Osteocyte (in vitro differentiated cells): ENCODE results near the gene HAPSTR1. TPM values are rescaled to one million over a fixed set of nuclear protein-coding genes. Genes with fewer than 3 reads are reported as not detected.
"Not testable (repeated sequence)": the region's sequence is repeated elsewhere in the genome, so short reads cannot be mapped to it uniquely, and the experiment has no call there.

Source experiments
- DNase-seq: peaks from one replicate; pipeline ENCODE4 v3.0.0; 2021; ENCODE audit warnings: mixed read lengths; ENCODE audit not compliant: unreplicated experiment; ENCODE audit errors: extremely low spot score
- H3K27ac Mint-ChIP-seq: one replicate; pipeline ENCODE4 v1.8.0; 2021; ENCODE audit warnings: mild to moderate bottlenecking, mixed read lengths; ENCODE audit not compliant: unreplicated experiment
- H3K27me3 Mint-ChIP-seq: one replicate; pipeline ENCODE4 v1.8.0; 2021; ENCODE audit warnings: mixed read lengths; ENCODE audit not compliant: unreplicated experiment
- H3K36me3 Mint-ChIP-seq: one replicate; pipeline ENCODE4 v1.8.0; 2021; ENCODE audit warnings: mixed read lengths; ENCODE audit not compliant: unreplicated experiment
- H3K4me1 Mint-ChIP-seq: one replicate; pipeline ENCODE4 v1.8.0; 2021; ENCODE audit warnings: mixed read lengths; ENCODE audit not compliant: unreplicated experiment
- H3K4me3 Mint-ChIP-seq: one replicate; pipeline ENCODE4 v1.8.0; 2021; ENCODE audit warnings: mild to moderate bottlenecking, moderate library complexity, mixed read lengths; ENCODE audit not compliant: unreplicated experiment
- H3K9me3 Mint-ChIP-seq: one replicate; pipeline ENCODE4 v1.8.0; 2021; ENCODE audit warnings: mixed read lengths; ENCODE audit not compliant: unreplicated experiment
- long read RNA-seq: library from polyadenylated mRNA; unstranded; transcript quantifications from one replicate; pipeline ENCODE4 v2.0.0, GENCODE V29; 2021
- total RNA-seq: library from RNA; stranded (reverse); gene quantifications from 2 replicates; pipeline ENCODE4 v1.2.1, GENCODE V29; 2021
- TF ChIP-seq, protein P1 (sequence below): fragments of 200-600 bp; sonication (generic); IDR thresholded peaks from 2 replicates; pipeline ENCODE4 v1.5.0; 2021; ENCODE audit warnings: antibody characterized with exemption, mild to moderate bottlenecking, moderate library complexity

Gene HAPSTR1, protein sequence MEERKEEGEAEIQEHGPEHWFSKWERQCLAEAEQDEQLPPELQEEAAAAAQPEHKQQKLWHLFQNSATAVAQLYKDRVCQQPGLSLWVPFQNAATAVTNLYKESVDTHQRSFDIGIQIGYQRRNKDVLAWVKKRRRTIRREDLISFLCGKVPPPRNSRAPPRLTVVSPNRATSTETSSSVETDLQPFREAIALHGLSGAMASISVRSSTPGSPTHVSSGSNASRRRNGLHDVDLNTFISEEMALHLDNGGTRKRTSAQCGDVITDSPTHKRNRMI
- 73.4 and 80.2 TPM in 2 replicates for total RNA-seq
- long read RNA-seq, full-length matches to known transcripts: 1 of 13 reads
- long read RNA-seq, partial matches to known transcripts: 10 of 13 reads
- long read RNA-seq, other reads (novel, unspliced or antisense): 2 of 13 reads

DNA sequence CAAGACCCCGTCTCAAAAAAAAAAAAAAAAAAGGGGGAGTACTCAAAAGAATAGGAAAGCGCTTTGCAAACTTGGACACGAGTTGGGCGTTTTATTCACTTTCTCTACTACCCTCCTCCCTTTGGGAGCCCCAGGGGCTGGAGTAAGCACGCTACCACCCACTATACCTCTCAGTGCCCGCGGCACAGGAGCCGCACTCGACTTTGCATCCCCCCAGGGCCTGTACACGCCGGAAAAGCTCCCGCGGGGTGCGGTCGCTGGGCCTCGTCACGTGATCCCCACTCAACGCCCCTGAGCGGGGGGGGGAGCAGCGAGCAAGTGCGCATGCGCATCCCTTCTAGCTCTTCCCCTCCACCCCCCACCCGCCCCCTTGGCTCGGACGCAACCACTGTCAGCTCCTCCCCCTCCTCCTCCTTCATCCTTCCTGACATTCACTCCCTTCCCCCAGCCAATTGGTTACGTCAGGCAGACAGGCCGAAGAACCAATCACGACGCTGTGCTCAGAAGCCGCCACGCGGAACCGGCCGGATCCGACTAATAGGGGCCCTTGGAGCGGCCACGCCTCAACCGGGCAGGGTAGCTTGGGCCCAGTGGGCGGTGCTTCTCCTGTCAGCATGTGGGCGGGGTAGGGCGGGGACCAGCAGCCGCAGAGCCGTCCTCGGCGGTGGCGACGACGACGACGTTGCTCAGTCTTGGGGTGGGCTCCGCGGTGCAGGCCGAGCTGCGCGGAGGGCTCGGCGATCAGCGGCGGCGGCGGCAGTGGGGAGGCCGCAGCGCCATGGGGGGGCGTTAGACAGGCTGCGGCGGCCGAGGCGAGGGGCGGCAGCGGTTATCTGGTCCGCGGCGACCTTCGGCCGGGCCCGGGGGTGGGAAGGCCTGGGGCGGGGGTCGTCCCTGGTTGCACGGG, at the start of gene HAPSTR1:
Gene HAPSTR1, plus strand, starts transcription at position 685 of the 907 bp plus-strand sequence. CDS start 401 bp downstream, outside the sequence.
- H3K4me1 Mint-ChIP-seq: peaks cover 38% of the 10 kb centered on the region
- peak; percentile 100 for DNase-seq
- H3K27me3 Mint-ChIP-seq: no peaks in the 10 kb centered on the region
- peak within 1 kb of the TSS; percentile 99 for H3K4me3 Mint-ChIP-seq
- H3K36me3 Mint-ChIP-seq: peaks cover 13% of the 10 kb centered on the region
- H3K27ac Mint-ChIP-seq: peak within 1 kb of the TSS; percentile 94
- no peaks in the 10 kb centered on the region for H3K9me3 Mint-ChIP-seq
- TF ChIP-seq, protein P1, sequence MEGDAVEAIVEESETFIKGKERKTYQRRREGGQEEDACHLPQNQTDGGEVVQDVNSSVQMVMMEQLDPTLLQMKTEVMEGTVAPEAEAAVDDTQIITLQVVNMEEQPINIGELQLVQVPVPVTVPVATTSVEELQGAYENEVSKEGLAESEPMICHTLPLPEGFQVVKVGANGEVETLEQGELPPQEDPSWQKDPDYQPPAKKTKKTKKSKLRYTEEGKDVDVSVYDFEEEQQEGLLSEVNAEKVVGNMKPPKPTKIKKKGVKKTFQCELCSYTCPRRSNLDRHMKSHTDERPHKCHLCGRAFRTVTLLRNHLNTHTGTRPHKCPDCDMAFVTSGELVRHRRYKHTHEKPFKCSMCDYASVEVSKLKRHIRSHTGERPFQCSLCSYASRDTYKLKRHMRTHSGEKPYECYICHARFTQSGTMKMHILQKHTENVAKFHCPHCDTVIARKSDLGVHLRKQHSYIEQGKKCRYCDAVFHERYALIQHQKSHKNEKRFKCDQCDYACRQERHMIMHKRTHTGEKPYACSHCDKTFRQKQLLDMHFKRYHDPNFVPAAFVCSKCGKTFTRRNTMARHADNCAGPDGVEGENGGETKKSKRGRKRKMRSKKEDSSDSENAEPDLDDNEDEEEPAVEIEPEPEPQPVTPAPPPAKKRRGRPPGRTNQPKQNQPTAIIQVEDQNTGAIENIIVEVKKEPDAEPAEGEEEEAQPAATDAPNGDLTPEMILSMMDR: no peak

DNA sequence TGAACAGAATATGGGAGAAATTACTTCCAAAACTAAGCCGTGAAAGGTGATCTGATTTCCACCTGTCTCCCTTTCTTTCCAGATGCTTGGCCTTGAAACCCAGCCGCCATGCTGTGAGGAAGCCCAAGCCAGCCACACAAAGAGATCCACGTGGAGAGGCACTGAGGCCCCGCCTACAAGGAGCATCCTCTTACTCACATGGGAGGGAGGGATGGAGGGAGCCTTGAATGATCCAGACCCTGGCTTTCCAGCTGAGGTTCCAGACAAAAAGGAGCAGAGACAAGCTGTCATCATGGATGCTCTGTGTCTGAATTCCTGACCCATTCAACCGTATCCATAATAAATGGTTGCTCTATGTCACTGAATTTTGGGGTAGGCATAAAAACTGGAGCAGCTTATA, 48.9 kb upstream of the HAPSTR1 start:
- no peak overlapping the region for H3K4me3 Mint-ChIP-seq
- no peaks in the 10 kb centered on the region for H3K36me3 Mint-ChIP-seq

DNA sequence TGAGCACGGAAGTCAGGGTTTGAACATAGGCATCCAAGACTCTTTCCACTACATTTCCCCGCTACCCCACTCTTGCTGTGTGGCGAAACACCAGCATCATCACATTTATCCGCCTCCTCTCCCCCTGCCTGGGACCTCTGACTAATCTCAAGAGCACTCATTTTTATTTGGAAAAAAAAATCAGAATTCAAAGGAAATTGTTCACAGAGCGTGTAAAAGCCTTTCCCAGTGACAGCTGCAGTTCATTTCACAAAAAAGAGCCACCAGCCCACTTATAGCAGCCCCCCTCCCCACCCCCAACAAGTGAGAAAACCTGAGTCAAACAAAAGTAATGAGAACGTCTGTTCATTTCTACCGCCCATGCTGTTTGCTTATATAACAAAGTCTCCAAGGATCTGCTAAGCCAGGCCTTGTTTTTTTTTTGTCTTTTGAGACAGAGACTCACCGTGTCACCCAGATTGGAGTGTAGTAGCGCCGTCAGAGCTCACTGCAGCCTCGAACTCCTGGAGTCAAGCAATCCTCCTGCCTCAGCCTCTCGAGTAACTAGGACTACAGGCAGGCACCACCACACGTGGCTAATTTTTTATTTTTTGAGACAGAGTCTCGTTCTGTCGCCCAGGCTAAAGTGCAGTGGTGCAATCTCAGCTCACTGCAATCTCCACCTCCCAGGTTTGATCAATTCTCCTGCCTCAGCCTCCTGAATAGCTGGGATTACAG, 48.3 kb upstream of the HAPSTR1 start:
- Mint-ChIP-seq H3K9me3 (peaks cover 3% of the 10 kb centered on the region), H3K4me1 (peaks cover 44% of the 10 kb centered on the region), H3K27me3 (no peaks in the 10 kb centered on the region), H3K36me3 (no peaks in the 10 kb centered on the region), H3K4me3 (peak overlapping the region; percentile 20), H3K27ac (peak overlapping the region; percentile 89)
- no peak for DNase-seq
- TF ChIP-seq, protein P1: no peak

More for the DNA sequence above, 48.9 kb upstream of the HAPSTR1 start:
- H3K27me3 Mint-ChIP-seq: no peaks in the 10 kb centered on the region
- peaks cover 3% of the 10 kb centered on the region for H3K9me3 Mint-ChIP-seq
- DNase-seq: no peak
- peaks cover 38% of the 10 kb centered on the region for H3K4me1 Mint-ChIP-seq
- peak overlapping the region; percentile 89 for H3K27ac Mint-ChIP-seq
- TF ChIP-seq, protein P1: no peak

DNA sequence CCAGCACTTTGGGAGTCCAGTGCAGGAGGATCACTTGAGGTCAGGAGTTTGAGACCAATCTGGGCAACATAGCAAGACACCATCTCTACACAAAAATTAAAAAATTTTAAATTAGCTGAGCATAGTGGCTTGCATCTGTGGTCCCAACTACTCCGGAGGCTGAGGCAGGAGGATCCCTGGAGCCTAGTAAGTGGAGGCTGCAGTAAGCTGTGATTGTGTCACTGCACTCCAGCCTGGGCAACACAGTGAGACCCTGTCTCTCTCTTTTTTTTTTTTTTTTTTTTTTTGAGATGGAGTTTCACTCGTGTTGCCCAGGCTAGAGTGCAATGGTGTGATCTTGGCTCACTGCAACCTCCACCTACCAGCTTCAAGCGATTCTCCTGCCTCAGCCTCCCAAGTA, 45.9 kb upstream of the HAPSTR1 start:
- not testable (repeated sequence) for H3K27me3 Mint-ChIP-seq, H3K4me3 Mint-ChIP-seq, H3K9me3 Mint-ChIP-seq, H3K27ac Mint-ChIP-seq, DNase-seq, H3K36me3 Mint-ChIP-seq
- H3K4me1 Mint-ChIP-seq: peaks cover 44% of the 10 kb centered on the region

DNA sequence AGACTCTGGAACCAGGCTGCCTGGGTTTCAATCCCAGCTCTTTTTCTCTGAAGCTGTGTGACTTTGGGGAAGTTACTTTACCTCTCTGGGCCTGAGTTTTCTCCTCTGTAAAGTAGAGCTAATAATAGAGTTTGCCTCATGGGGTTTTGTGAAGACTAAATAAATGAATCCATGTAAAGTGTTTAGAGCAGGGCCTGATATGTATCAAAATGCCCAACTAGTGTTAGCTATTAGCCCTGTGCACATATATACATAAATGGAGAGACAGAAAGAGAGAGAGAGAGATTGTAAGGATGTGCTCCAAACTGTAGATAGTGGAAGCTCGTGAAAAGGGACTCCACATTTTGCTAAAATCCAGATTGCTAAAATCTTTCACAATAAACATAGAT, 44.8 kb upstream of the HAPSTR1 start:
- Mint-ChIP-seq H3K4me3 (no peak overlapping the region), H3K9me3 (peaks cover 3% of the 10 kb centered on the region), H3K4me1 (peaks cover 35% of the 10 kb centered on the region), H3K36me3 (no peaks in the 10 kb centered on the region), H3K27me3 (no peaks in the 10 kb centered on the region), H3K27ac (peak overlapping the region; percentile 96)
- TF ChIP-seq, protein P1: no peak
- DNase-seq: no peak
